HepG2 (cell line): ENCODE results near the gene FITM2. TPM values are rescaled to one million over a fixed set of nuclear protein-coding genes. Genes with fewer than 3 reads are reported as not detected.

Source experiments
- ATAC-seq: fragments of 200-7000 bp; cut with Tn5 transposase; 3 replicates; pipeline ENCODE4 v1.9.1; 2020; ENCODE audit warnings: mild to moderate bottlenecking, moderate library complexity
- BruUV-seq: library from RNA; stranded (reverse); fragments of 400-500 nt; replicated peaks from 2 replicates; lab custom pipeline; 2021; lab: Mats Ljungman, UMichigan
- CTCF ChIA-PET: fragments of 300-600 bp; formaldehyde crosslinking; extraction: SDS; loops from one replicate; lab custom pipeline; 2021; ENCODE audit warnings: low total read pairs, inconsistent platforms, low intra/inter-chr PET ratio; lab: Yijun Ruan, JAX
- POLR2A ChIA-PET: fragments of 350-600 bp; sonication (Branson Sonifier 250); formaldehyde crosslinking; loops from one replicate; lab custom pipeline; 2020; ENCODE audit warnings: antibody characterized with exemption, inconsistent platforms; lab: Yijun Ruan, JAX
- DNase-seq: peaks from one replicate; pipeline ENCODE4 v3.0.0-alpha.2; 2015; ENCODE audit warnings: low spot score
- FAIRE-seq: peaks from 3 replicates; lab custom pipeline; 2011; peaks lifted over from hg19 to GRCh38; lab: Jason Lieb, UNC
- H2AFZ ChIP-seq: one replicate; pipeline ENCODE4 v1.6.1; 2011; ENCODE audit warnings: low read length, inconsistent platforms
- H3K27ac ChIP-seq: fragments of 300-600 bp; 3 replicates; pipeline ENCODE4 v1.8.0; 2011; ENCODE audit warnings: mixed run types, mild to moderate bottlenecking, mixed read lengths, low read length, inconsistent platforms; ENCODE audit not compliant: insufficient read depth; ENCODE audit errors: extremely low read length
- H3K27me3 ChIP-seq, 2 experiments: fragments of 200-600 bp in 1 of 2; 2 replicates in 1 of 2; 3 replicates in 1 of 2; pipeline versions ENCODE4 v1.6.0 to v1.8.0; 2011; ENCODE audit warnings: low read length in 2 of 2, mild to moderate bottlenecking in 2 of 2, moderate library complexity in 2 of 2, inconsistent platforms in 1 of 2; ENCODE audit not compliant: insufficient read depth in 2 of 2, control insufficient read depth in 1 of 2
- H3K36me3 ChIP-seq, 2 experiments: fragments of 200-600 bp in 1 of 2; replicated peaks in 1 of 2; 2 replicates in 1 of 2; 3 replicates in 1 of 2; pipeline versions ENCODE4 v1.5.1 to v1.8.0; 2011; ENCODE audit warnings: low read length in 2 of 2, inconsistent platforms in 1 of 2; ENCODE audit not compliant: insufficient read depth in 2 of 2, control insufficient read depth in 1 of 2
- H3K4me1 ChIP-seq: 2 replicates; pipeline ENCODE4 v1.5.1; 2012; ENCODE audit warnings: low read length, inconsistent platforms; ENCODE audit not compliant: insufficient read depth
- H3K4me2 ChIP-seq: 2 replicates; pipeline ENCODE4 v1.6.0; 2011; ENCODE audit warnings: low read depth, low read length, inconsistent platforms
- H3K4me3 ChIP-seq, 3 experiments: fragments of 200-600 bp in 1 of 3; sonication (generic), shearing (Covaris generic) in 1 of 3; replicated peaks in 1 of 3; 2 replicates each; pipeline ENCODE4 v1.5.1; 2011 to 2016; ENCODE audit warnings: low read length in 3 of 3, inconsistent platforms in 2 of 3, low read depth in 2 of 3, mild to moderate bottlenecking in 2 of 3, control low read depth in 1 of 3, mixed read lengths in 1 of 3; ENCODE audit not compliant: insufficient read depth in 1 of 3
- H3K79me2 ChIP-seq: one replicate; pipeline ENCODE4 v1.6.1; 2011; ENCODE audit warnings: low read length, inconsistent platforms; ENCODE audit not compliant: insufficient read depth
- H3K9ac ChIP-seq: 2 replicates; pipeline ENCODE4 v1.6.0; 2011; ENCODE audit warnings: mild to moderate bottlenecking, low read depth, low read length, inconsistent platforms; ENCODE audit not compliant: insufficient read depth
- H3K9me3 ChIP-seq: 2 replicates; pipeline ENCODE4 v1.5.1; 2012; ENCODE audit warnings: mild to moderate bottlenecking, low read length
- H4K20me1 ChIP-seq: 2 replicates; pipeline ENCODE4 v1.6.0; 2011; ENCODE audit warnings: inconsistent platforms, mild to moderate bottlenecking, low read length, moderate library complexity; ENCODE audit not compliant: insufficient read depth
- EP300 ChIP-seq, 3 experiments: sonication (generic) in 1 of 3; formaldehyde crosslinking in 1 of 3; IDR thresholded peaks; 2 replicates each; pipeline versions ENCODE4 v1.5.1 to v1.6.1; 2011 to 2020; ENCODE audit warnings: low read depth in 2 of 3, low read length in 2 of 3, borderline replicate concordance in 1 of 3, improper control_type of control experiment in 1 of 3, mild to moderate bottlenecking in 1 of 3, missing genetic modification reagents in 1 of 3, moderate library complexity in 1 of 3
- FIP1L1 ChIP-seq: fragments of 200-400 bp; formaldehyde crosslinking; IDR thresholded peaks from 2 replicates; pipeline ENCODE4 v1.6.1; 2018; ENCODE audit warnings: low read depth, mild to moderate bottlenecking, low read length, moderate library complexity, borderline replicate concordance; ENCODE audit not compliant: insufficient read depth
- HNF4G ChIP-seq, 2 experiments: sonication (generic) in 1 of 2; formaldehyde crosslinking in 1 of 2; IDR thresholded peaks; 2 replicates each; pipeline versions ENCODE4 v1.4.0 to v1.6.1; 2011 to 2020; ENCODE audit warnings: borderline replicate concordance in 2 of 2, low read depth in 2 of 2, mild to moderate bottlenecking in 2 of 2, low read length in 1 of 2, missing genetic modification reagents in 1 of 2, moderate library complexity in 1 of 2
- MAFK ChIP-seq, 2 experiments: IDR thresholded peaks in 1 of 2; conservative IDR thresholded peaks in 1 of 2; 2 replicates each; pipeline ENCODE4 v1.6.1; 2011; ENCODE audit warnings: improper control_type of control experiment in 2 of 2, low read length in 2 of 2
- MEF2D ChIP-seq: sonication (generic); formaldehyde crosslinking; IDR thresholded peaks from 2 replicates; pipeline ENCODE4 v1.5.1; 2020; ENCODE audit warnings: mild to moderate bottlenecking, missing genetic modification reagents
- NCOR1 ChIP-seq: fragments of 200-600 bp; sonication (generic); IDR thresholded peaks from 2 replicates; pipeline ENCODE4 v1.7.0; 2017; ENCODE audit warnings: antibody characterized with exemption, low read length, borderline replicate concordance
- TBX2 ChIP-seq: sonication (generic); formaldehyde crosslinking; IDR thresholded peaks from 2 replicates; pipeline ENCODE4 v1.5.0; 2020; ENCODE audit warnings: missing genetic modification reagents, mild to moderate bottlenecking, borderline replicate concordance
- ZNF264 ChIP-seq: sonication (generic); formaldehyde crosslinking; IDR thresholded peaks from 2 replicates; pipeline ENCODE4 v1.4.0; 2020; ENCODE audit warnings: missing genetic modification reagents
- ZNF282 ChIP-seq: fragments of 450-650 bp; IDR thresholded peaks from 2 replicates; pipeline ENCODE4 v1.6.1; 2018; ENCODE audit not compliant: partially characterized antibody
- ZNF3 ChIP-seq: IDR thresholded peaks from 2 replicates; pipeline ENCODE4 v1.7.0; 2017; ENCODE audit warnings: inconsistent platforms
- ZNF451 ChIP-seq: sonication (generic); formaldehyde crosslinking; IDR thresholded peaks from 2 replicates; pipeline ENCODE4 v1.5.0; 2020; ENCODE audit warnings: mild to moderate bottlenecking, missing genetic modification reagents
- ZNF460 ChIP-seq: sonication (generic); formaldehyde crosslinking; IDR thresholded peaks from 2 replicates; pipeline ENCODE4 v1.5.1; 2020; ENCODE audit warnings: missing genetic modification reagents, mild to moderate bottlenecking, borderline replicate concordance
- ZNF496 ChIP-seq: sonication (generic); formaldehyde crosslinking; IDR thresholded peaks from 2 replicates; pipeline ENCODE4 v1.8.1; 2023; ENCODE audit warnings: mild to moderate bottlenecking, moderate library complexity, missing genetic modification reagents; ENCODE audit not compliant: insufficient replicate concordance
- ZNF547 ChIP-seq: sonication (generic); formaldehyde crosslinking; IDR thresholded peaks from 2 replicates; pipeline ENCODE4 v1.5.1; 2020; ENCODE audit warnings: mild to moderate bottlenecking, missing genetic modification reagents
- WGBS: methylation state at CpG from one replicate; pipeline ENCODE4 v1.1.6; 2017; ENCODE audit warnings: low lambda C conversion rate; 5-methylcytosine and 5-hydroxymethylcytosine counted together
- in situ Hi-C: cut with HindIII; loops from 2 replicates; pipeline ENCODE4 v1.10.0; 2017; ENCODE audit warnings: low pct_unique_long_range_greater_than_20kb; ENCODE audit not compliant: extremely low pct_ligation_motif_present
- intact Hi-C: fragments of 100-400 bp; cut with micrococcal nuclease; formaldehyde crosslinking; loops from one replicate; pipeline ENCODE4 v1.10.0; 2022; ENCODE audit not compliant: unreplicated experiment
- polyA plus RNA-seq, 8 experiments: library from polyadenylated mRNA; depleted of rRNA in 3 of 8; stranded (reverse) in 7 of 8; unstranded in 1 of 8; fragments of >200 nt; fragmentation: Illumina TruSeq in 4 of 8; extraction: Trizol in 4 of 8; gene quantifications; 2 replicates each; pipeline versions ENCODE4 v1.2.1 to v1.2.3, GENCODE V29; 2011 to 2016; ENCODE audit warnings: low read depth in 4 of 8, missing spikeins in 1 of 8, mixed read lengths in 1 of 8; ENCODE audit not compliant: insufficient read depth in 1 of 8
- total RNA-seq, 5 experiments: library from RNA; depleted of rRNA; stranded (reverse); fragments of >200 nt; fragmentation: Illumina TruSeq; extraction: Trizol; gene quantifications; 2 replicates each; pipeline ENCODE4 v1.2.3, GENCODE V29; 2016; ENCODE audit warnings: low read depth in 1 of 5
- TF ChIP-seq, protein P1 (sequence below): IDR thresholded peaks from 2 replicates; pipeline ENCODE4 v1.4.0; 2020; ENCODE audit warnings: mild to moderate bottlenecking, missing genetic modification reagents
- TF ChIP-seq, protein P2 (sequence below): sonication (generic); formaldehyde crosslinking; IDR thresholded peaks from 2 replicates; pipeline ENCODE4 v1.5.1; 2020; ENCODE audit warnings: missing genetic modification reagents, mild to moderate bottlenecking, borderline replicate concordance
- TF ChIP-seq, protein P3 (sequence below): sonication (generic); formaldehyde crosslinking; IDR thresholded peaks from 2 replicates; pipeline ENCODE4 v1.4.0; 2020; ENCODE audit warnings: low read depth, mild to moderate bottlenecking, missing genetic modification reagents
- TF ChIP-seq, protein P4 (sequence below): sonication (generic); formaldehyde crosslinking; IDR thresholded peaks from 2 replicates; pipeline ENCODE4 v1.4.0; 2020; ENCODE audit warnings: mild to moderate bottlenecking, missing genetic modification reagents

Gene FITM2
- total and polyA plus RNA-seq, 2 of the 13 experiments (the other 11 are each of a cell fraction or from before 2014, with no cell fraction given), result 9.6 to 24.5 TPM

DNA sequence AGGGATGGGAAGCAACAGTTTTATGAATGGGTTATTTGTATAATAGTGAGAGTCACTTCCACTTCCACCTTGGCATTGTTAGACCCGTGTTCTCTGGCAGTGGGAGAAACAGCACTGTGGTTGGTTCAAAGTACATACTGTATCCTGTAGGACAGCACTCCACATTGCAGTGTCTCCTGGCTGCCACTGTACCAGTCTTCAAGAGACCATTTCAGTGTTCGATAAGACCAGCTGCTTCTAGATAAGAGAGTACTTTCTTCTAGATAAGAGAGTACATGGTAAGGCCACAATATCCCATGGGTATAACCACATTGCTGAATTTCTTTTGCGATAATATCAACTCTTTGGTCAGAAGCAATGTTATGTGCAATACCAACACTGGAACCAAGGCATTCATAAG, 28.8 kb downstream of the FITM2 start:
- H4K20me1 ChIP-seq, result no peaks in the 10 kb centered on the region
- no peaks in the 10 kb centered on the region for H3K36me3 ChIP-seq
- peaks cover 45% of the 10 kb centered on the region for H3K4me1 ChIP-seq
- peak; percentile 97 for ATAC-seq
- no peaks in the 10 kb centered on the region for H3K27me3 ChIP-seq
- no TSS peak for BruUV-seq
- in situ Hi-C loops (no loop called here), intact Hi-C loops (loop anchor here (1.0 kb wide), 1 partner anchor 8 kb away; no protein-coding TSS in a partner anchor)
- POLR2A ChIA-PET, result interaction anchor here (0.8 to 1.4 kb wide), 2 partner anchors 28 to 29 kb away, joined by 3 to 5 read pairs; partner anchors contain the start of gene FITM2
- FAIRE-seq, result peak; percentile 91
- WGBS, result 30% methylated on average over 3 of the region's 3 CpGs
- H3K4me2 ChIP-seq, result peak overlapping the region; percentile 35
- CTCF ChIA-PET, result no interaction called here
- no peaks in the 10 kb centered on the region for H3K9me3 ChIP-seq
- no peaks in the 10 kb centered on the region for H3K79me2 ChIP-seq
- no peak overlapping the region for H3K4me3 ChIP-seq
- DNase-seq, result peak; percentile 75
- no peak overlapping the region for H3K9ac ChIP-seq
- H3K27ac ChIP-seq, result no peak overlapping the region
- H2AFZ ChIP-seq, result no peak overlapping the region
- TF ChIP-seq NCOR1 (peak; percentile 58; the same call in 1 of the 2 replicates), ZNF3 (CRISPR knock-in tag) (no peak), ZNF451 (no peak), ZNF547 (CRISPR knock-in tag) (0 out of 2 replicates have a peak, but pooled peaks have one; percentile 27), EP300 (IDR thresholded peaks at IDR 0.05; ENCODE audit: low read depth in 2 of 2, low read length in 2 of 2) (peak; percentile 12 to 17; a peak in 1 of 4 replicates), EP300 (CRISPR knock-in tag; IDR thresholded peaks at IDR 0.05; ENCODE audit: borderline replicate concordance) (no peak), HNF4G (IDR thresholded peaks at IDR 0.05; ENCODE audit: borderline replicate concordance, low read depth, low read length) (peak; percentile 64; the same call in 1 of the 2 replicates), HNF4G (CRISPR knock-in tag; IDR thresholded peaks at IDR 0.05; ENCODE audit: borderline replicate concordance, low read depth) (no peak; the same call in 1 of the 2 replicates), MAFK (conservative IDR thresholded peaks at IDR 0.05 in 1 of 2, IDR thresholded peaks at IDR 0.05 in 1 of 2; ENCODE audit: low read length in 2 of 2) (no peak), TBX2 (CRISPR knock-in tag) (peak; percentile 43; the same call in 1 of the 2 replicates), MEF2D (CRISPR knock-in tag) (no peak), ZNF282 (no peak), ZNF496 (no peak), FIP1L1 (no peak), ZNF264 (0 out of 2 replicates have a peak, but pooled peaks have one; percentile 37), ZNF460 (CRISPR knock-in tag) (no peak)
- TF ChIP-seq, protein P1, sequence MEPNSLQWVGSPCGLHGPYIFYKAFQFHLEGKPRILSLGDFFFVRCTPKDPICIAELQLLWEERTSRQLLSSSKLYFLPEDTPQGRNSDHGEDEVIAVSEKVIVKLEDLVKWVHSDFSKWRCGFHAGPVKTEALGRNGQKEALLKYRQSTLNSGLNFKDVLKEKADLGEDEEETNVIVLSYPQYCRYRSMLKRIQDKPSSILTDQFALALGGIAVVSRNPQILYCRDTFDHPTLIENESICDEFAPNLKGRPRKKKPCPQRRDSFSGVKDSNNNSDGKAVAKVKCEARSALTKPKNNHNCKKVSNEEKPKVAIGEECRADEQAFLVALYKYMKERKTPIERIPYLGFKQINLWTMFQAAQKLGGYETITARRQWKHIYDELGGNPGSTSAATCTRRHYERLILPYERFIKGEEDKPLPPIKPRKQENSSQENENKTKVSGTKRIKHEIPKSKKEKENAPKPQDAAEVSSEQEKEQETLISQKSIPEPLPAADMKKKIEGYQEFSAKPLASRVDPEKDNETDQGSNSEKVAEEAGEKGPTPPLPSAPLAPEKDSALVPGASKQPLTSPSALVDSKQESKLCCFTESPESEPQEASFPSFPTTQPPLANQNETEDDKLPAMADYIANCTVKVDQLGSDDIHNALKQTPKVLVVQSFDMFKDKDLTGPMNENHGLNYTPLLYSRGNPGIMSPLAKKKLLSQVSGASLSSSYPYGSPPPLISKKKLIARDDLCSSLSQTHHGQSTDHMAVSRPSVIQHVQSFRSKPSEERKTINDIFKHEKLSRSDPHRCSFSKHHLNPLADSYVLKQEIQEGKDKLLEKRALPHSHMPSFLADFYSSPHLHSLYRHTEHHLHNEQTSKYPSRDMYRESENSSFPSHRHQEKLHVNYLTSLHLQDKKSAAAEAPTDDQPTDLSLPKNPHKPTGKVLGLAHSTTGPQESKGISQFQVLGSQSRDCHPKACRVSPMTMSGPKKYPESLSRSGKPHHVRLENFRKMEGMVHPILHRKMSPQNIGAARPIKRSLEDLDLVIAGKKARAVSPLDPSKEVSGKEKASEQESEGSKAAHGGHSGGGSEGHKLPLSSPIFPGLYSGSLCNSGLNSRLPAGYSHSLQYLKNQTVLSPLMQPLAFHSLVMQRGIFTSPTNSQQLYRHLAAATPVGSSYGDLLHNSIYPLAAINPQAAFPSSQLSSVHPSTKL (CRISPR knock-in tag), result peak; percentile 48; the same call in 1 of the 2 replicates
- TF ChIP-seq, protein P2, sequence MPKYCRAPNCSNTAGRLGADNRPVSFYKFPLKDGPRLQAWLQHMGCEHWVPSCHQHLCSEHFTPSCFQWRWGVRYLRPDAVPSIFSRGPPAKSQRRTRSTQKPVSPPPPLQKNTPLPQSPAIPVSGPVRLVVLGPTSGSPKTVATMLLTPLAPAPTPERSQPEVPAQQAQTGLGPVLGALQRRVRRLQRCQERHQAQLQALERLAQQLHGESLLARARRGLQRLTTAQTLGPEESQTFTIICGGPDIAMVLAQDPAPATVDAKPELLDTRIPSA (CRISPR knock-in tag), result no peak
- TF ChIP-seq, protein P3, sequence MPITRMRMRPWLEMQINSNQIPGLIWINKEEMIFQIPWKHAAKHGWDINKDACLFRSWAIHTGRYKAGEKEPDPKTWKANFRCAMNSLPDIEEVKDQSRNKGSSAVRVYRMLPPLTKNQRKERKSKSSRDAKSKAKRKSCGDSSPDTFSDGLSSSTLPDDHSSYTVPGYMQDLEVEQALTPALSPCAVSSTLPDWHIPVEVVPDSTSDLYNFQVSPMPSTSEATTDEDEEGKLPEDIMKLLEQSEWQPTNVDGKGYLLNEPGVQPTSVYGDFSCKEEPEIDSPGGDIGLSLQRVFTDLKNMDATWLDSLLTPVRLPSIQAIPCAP, result no peak
- TF ChIP-seq, protein P4, sequence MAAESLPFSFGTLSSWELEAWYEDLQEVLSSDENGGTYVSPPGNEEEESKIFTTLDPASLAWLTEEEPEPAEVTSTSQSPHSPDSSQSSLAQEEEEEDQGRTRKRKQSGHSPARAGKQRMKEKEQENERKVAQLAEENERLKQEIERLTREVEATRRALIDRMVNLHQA (CRISPR knock-in tag), result no peak
